IMR-90 (cell line): ENCODE results near the gene MAEL. TPM values are rescaled to one million over a fixed set of nuclear protein-coding genes. Genes with fewer than 3 reads are reported as not detected.

Experiments
- ATAC-seq: fragments of 200-7000 bp; cut with Tn5 transposase; 2 replicates; pipeline ENCODE4 v1.9.1; 2020; ENCODE audit warnings: low read depth, mild to moderate bottlenecking, moderate library complexity
- BruUV-seq: library from RNA; stranded (reverse); fragments of 400-500 nt; replicated peaks from 2 replicates; lab custom pipeline; 2021; lab: Mats Ljungman, UMichigan
- CTCF ChIA-PET: fragments of 300-600 bp; formaldehyde crosslinking; extraction: SDS; loops from one replicate; lab custom pipeline; 2021; ENCODE audit warnings: antibody characterized with exemption; lab: Yijun Ruan, JAX
- POLR2A ChIA-PET: fragments of 300-600 bp; sonication (Branson Sonifier 250); formaldehyde crosslinking; loops from one replicate; lab custom pipeline; 2022; ENCODE audit warnings: antibody characterized with exemption; ENCODE audit not compliant: unreplicated experiment; lab: Charles Lee
- DNase-seq: peaks from one replicate; pipeline ENCODE4 v3.0.0; 2013
- H2AFZ ChIP-seq: replicated peaks from 2 replicates; pipeline ENCODE3; 2013; ENCODE audit warnings: low read length, mild to moderate bottlenecking; ENCODE audit not compliant: poor library complexity
- H2AK5ac ChIP-seq: 2 replicates; pipeline ENCODE4 v1.6.1; 2013; ENCODE audit warnings: low read depth, low read length, inconsistent platforms
- H2AK9ac ChIP-seq: replicated peaks from 2 replicates; pipeline ENCODE3; 2013; ENCODE audit warnings: mild to moderate bottlenecking, low read depth, low read length, moderate library complexity; ENCODE audit not compliant: poor library complexity
- H2BK120ac ChIP-seq: 2 replicates; pipeline ENCODE4 v1.6.1; 2013; ENCODE audit warnings: low read depth, low read length, inconsistent platforms
- H2BK15ac ChIP-seq: 3 replicates; pipeline ENCODE4 v1.6.1; 2013; ENCODE audit warnings: low read depth, low read length, inconsistent platforms
- H2BK20ac ChIP-seq: 2 replicates; pipeline ENCODE4 v1.6.1; 2013; ENCODE audit warnings: low read depth, mild to moderate bottlenecking, inconsistent platforms, low read length, moderate library complexity
- H2BK5ac ChIP-seq: 2 replicates; pipeline ENCODE4 v1.6.1; 2013; ENCODE audit warnings: mild to moderate bottlenecking, low read depth, low read length, inconsistent platforms; ENCODE audit not compliant: poor library complexity, severe bottlenecking
- H3K14ac ChIP-seq: replicated peaks from 2 replicates; pipeline ENCODE4 v1.6.1; 2013; ENCODE audit warnings: low read depth, low read length, inconsistent platforms
- H3K18ac ChIP-seq: 2 replicates; pipeline ENCODE4 v1.6.1; 2013; ENCODE audit warnings: low read depth, low read length, control low read depth
- H3K23ac ChIP-seq: 2 replicates; pipeline ENCODE4 v1.6.1; 2013; ENCODE audit warnings: low read depth, low read length, inconsistent platforms
- H3K27ac ChIP-seq: 2 replicates; pipeline ENCODE4 v1.5.1; 2013; ENCODE audit warnings: mild to moderate bottlenecking, control low read depth, low read length; ENCODE audit not compliant: insufficient read depth
- H3K27me3 ChIP-seq: 2 replicates; pipeline ENCODE4 v1.6.1; 2013; ENCODE audit warnings: low read length; ENCODE audit not compliant: control insufficient read depth, insufficient read depth
- H3K36me3 ChIP-seq: 2 replicates; pipeline ENCODE4 v1.6.1; 2013; ENCODE audit warnings: low read length, mixed read lengths; ENCODE audit not compliant: control insufficient read depth, insufficient read depth
- H3K4ac ChIP-seq: 2 replicates; pipeline ENCODE4 v1.6.1; 2013; ENCODE audit warnings: low read depth, low read length, inconsistent platforms
- H3K4me1 ChIP-seq: 2 replicates; pipeline ENCODE4 v1.6.1; 2013; ENCODE audit warnings: low read length, mixed read lengths; ENCODE audit not compliant: control insufficient read depth, insufficient read depth
- H3K4me2 ChIP-seq: 2 replicates; pipeline ENCODE4 v1.6.1; 2013; ENCODE audit warnings: low read depth, mild to moderate bottlenecking, control low read depth, low read length, moderate library complexity
- H3K4me3 ChIP-seq: 2 replicates; pipeline ENCODE4 v1.5.1; 2013; ENCODE audit warnings: low read depth, mild to moderate bottlenecking, control low read depth, low read length, moderate library complexity; ENCODE audit not compliant: insufficient read depth
- H3K56ac ChIP-seq: 2 replicates; pipeline ENCODE4 v1.6.1; 2013; ENCODE audit warnings: low read length, inconsistent platforms; ENCODE audit not compliant: insufficient read depth; ENCODE audit errors: extremely low read depth
- H3K79me1 ChIP-seq, 2 experiments: 2 replicates each; pipeline ENCODE4 v1.6.1; 2013; ENCODE audit warnings: low read length in 2 of 2, inconsistent platforms in 1 of 2, low read depth in 1 of 2
- H3K9ac ChIP-seq: 2 replicates; pipeline ENCODE4 v1.6.1; 2013; ENCODE audit warnings: low read depth, low read length, control low read depth
- H3K9me1 ChIP-seq: 2 replicates; pipeline ENCODE4 v1.6.1; 2013; ENCODE audit warnings: low read length, inconsistent platforms; ENCODE audit not compliant: insufficient read depth
- H3K9me3 ChIP-seq: 2 replicates; pipeline ENCODE4 v1.6.1; 2013; ENCODE audit warnings: low read length; ENCODE audit not compliant: control insufficient read depth, insufficient read depth
- H4K20me1 ChIP-seq: 2 replicates; pipeline ENCODE4 v1.6.1; 2013; ENCODE audit warnings: low read length, inconsistent platforms; ENCODE audit not compliant: insufficient read depth
- H4K5ac ChIP-seq: 2 replicates; pipeline ENCODE4 v1.6.1; 2013; ENCODE audit warnings: mild to moderate bottlenecking, low read depth, low read length, control low read depth
- H4K8ac ChIP-seq, 2 experiments: 2 replicates each; pipeline ENCODE4 v1.6.1; 2013; ENCODE audit warnings: low read depth in 2 of 2, low read length in 2 of 2, control low read depth in 1 of 2, inconsistent platforms in 1 of 2
- H4K91ac ChIP-seq: 2 replicates; pipeline ENCODE4 v1.6.1; 2013; ENCODE audit warnings: low read depth, low read length, inconsistent platforms; ENCODE audit not compliant: insufficient read depth
- NFE2L2 ChIP-seq: fragments of 150-350 bp; IDR thresholded peaks from 2 replicates; pipeline ENCODE4 v1.6.1; 2016; ENCODE audit warnings: low read depth, mild to moderate bottlenecking, low read length
- RAD21 ChIP-seq: IDR thresholded peaks from 2 replicates; pipeline ENCODE4 v1.6.1; 2012; ENCODE audit warnings: low read length, improper control_type of control experiment
- SMC3 ChIP-seq: fragments of 150-350 bp; IDR thresholded peaks from 2 replicates; pipeline ENCODE4 v1.6.1; 2016; ENCODE audit warnings: low read depth, mild to moderate bottlenecking, antibody characterized with exemption, low read length, moderate library complexity
- WGBS, 2 experiments: methylation state at CpG; one replicate each; pipeline versions ENCODE4 v1.1.5 to v1.1.7; 2013; ENCODE audit warnings: missing lambda C conversion rate in 2 of 2; ENCODE audit not compliant: insufficient read length in 1 of 2; ENCODE audit errors: extremely low coverage in 2 of 2; 5-methylcytosine and 5-hydroxymethylcytosine counted together
- dilution Hi-C: fragments of 300-500 bp; cut with HindIII; formaldehyde crosslinking; loops from one replicate; pipeline ENCODE4 v1.14.3; 2018; ENCODE audit warnings: low sequenced_read_pairs; ENCODE audit not compliant: unreplicated experiment
- in situ Hi-C: fragments of 300-500 bp; cut with MboI; formaldehyde crosslinking; loops from 3 replicates; pipeline ENCODE4 v1.14.3; 2019; ENCODE audit warnings: low sequenced_read_pairs, inconsistent platforms, mixed read lengths
- intact Hi-C: fragments of 100-400 bp; cut with micrococcal nuclease; formaldehyde crosslinking; loops from 2 replicates; pipeline ENCODE4 v1.10.0; 2022
- polyA plus RNA-seq, 3 experiments: library from polyadenylated mRNA; depleted of rRNA; stranded (reverse); fragments of >200 nt; gene quantifications; 2 replicates each; pipeline ENCODE4 v1.2.3, GENCODE V29; 2012; ENCODE audit warnings: low replicate concordance in 1 of 3
- total RNA-seq: library from RNA; depleted of rRNA; stranded (reverse); fragments of >200 nt; gene quantifications from 2 replicates; pipeline ENCODE4 v1.2.3, GENCODE V29; 2012
- TF ChIP-seq, protein P1 (sequence below): fragments of 150-350 bp; IDR thresholded peaks from 2 replicates; pipeline ENCODE4 v1.6.1; 2017; ENCODE audit warnings: mild to moderate bottlenecking, antibody characterized with exemption, low read length, low read depth
- TF ChIP-seq, protein P2 (sequence below): conservative IDR thresholded peaks from 2 replicates; pipeline ENCODE4 v1.5.1; 2012; ENCODE audit warnings: mild to moderate bottlenecking, low read depth, low read length, improper control_type of control experiment

MAEL gene
- total and polyA plus RNA-seq, 2 of the 4 experiments (the other 2 are of a cell fraction): not detected

DNA sequence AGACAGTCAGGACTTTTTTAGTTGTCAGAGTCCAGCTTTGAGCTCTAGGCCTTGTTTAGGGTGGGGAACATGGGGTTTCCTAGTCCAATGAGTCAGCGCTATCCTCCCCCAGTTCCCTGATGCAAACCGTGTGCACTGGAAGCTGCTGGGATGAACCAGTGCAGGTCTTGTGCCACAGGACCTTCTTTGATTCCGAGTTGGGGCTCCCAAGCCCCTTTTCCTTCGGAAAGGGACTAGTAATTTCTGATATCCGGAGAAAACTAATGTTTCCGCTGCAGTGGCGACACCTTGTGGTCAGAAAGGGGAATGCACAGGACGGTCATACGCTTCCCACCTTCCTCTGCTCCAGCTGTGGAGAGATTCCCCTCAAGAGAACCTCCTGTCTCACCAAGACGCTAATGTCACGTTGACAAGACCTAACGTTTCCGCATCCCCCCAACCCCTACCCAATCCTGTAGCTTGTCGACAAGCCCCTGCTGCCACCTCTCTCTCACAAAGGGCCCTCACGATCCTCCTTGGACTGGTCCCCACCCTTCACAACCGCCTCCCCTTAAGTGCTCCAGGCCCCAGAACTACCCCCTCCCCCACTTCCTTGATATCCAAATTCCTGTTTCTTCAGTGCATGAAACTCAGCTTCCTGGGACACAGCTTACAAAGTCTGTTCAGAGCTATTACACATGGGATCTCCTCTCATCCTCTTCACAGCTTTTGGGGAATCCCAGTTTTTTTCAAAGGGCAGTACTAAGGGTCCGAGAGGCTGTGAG is 70.1 kb downstream of the MAEL start:
- H3K27me3 ChIP-seq: no peaks in the 10 kb centered on the region
- dilution Hi-C loops: no loop called here
- no peak overlapping the region for H2BK5ac ChIP-seq
- H3K9ac ChIP-seq: no peak overlapping the region
- no peaks in the 10 kb centered on the region for H3K4me1 ChIP-seq
- H3K18ac ChIP-seq: no peak overlapping the region
- H3K23ac ChIP-seq: no peak overlapping the region
- no peak overlapping the region for H2AK9ac ChIP-seq
- peaks cover 6% of the 10 kb centered on the region; the same call in 1 of the 2 replicates for H3K9me1 ChIP-seq
- no peaks in the 10 kb centered on the region for H4K20me1 ChIP-seq
- H2AK5ac ChIP-seq: no peak overlapping the region
- no peaks in the 10 kb centered on the region for H3K9me3 ChIP-seq
- no peak overlapping the region for H3K4me3 ChIP-seq
- no peak overlapping the region for H3K14ac ChIP-seq
- peak overlapping the region in 1 of 2 experiments; percentile 41; a peak in 1 of 4 replicates for H4K8ac ChIP-seq
- no peaks in the 10 kb centered on the region for H3K36me3 ChIP-seq
- in situ Hi-C loops: loop anchor here (10.0 kb wide), 2 partner anchors 144 to 584 kb away; no protein-coding TSS in a partner anchor
- peak overlapping the region; percentile 82 for H2AFZ ChIP-seq
- no peak overlapping the region for H2BK15ac ChIP-seq
- peak; percentile 45 for DNase-seq
- WGBS, 2 experiments: 7% methylated on average over 13 of the region's 17 CpGs; no CpG with 5 or more reads in 1 of the 2 experiments
- no peak overlapping the region for H4K91ac ChIP-seq
- H4K5ac ChIP-seq: no peak overlapping the region
- no peak overlapping the region for H3K56ac ChIP-seq
- H2BK20ac ChIP-seq: no peak overlapping the region
- intact Hi-C loops: loop anchor here (1.0 to 5.0 kb wide), 5 partner anchors 149 to 1134 kb away; no protein-coding TSS in a partner anchor
- TF ChIP-seq, protein P1, sequence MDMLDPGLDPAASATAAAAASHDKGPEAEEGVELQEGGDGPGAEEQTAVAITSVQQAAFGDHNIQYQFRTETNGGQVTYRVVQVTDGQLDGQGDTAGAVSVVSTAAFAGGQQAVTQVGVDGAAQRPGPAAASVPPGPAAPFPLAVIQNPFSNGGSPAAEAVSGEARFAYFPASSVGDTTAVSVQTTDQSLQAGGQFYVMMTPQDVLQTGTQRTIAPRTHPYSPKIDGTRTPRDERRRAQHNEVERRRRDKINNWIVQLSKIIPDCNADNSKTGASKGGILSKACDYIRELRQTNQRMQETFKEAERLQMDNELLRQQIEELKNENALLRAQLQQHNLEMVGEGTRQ: no peak
- 0 out of 2 replicates have a peak, but pooled peaks have one; percentile 14 for TF ChIP-seq NFE2L2
- TF ChIP-seq, protein P2, sequence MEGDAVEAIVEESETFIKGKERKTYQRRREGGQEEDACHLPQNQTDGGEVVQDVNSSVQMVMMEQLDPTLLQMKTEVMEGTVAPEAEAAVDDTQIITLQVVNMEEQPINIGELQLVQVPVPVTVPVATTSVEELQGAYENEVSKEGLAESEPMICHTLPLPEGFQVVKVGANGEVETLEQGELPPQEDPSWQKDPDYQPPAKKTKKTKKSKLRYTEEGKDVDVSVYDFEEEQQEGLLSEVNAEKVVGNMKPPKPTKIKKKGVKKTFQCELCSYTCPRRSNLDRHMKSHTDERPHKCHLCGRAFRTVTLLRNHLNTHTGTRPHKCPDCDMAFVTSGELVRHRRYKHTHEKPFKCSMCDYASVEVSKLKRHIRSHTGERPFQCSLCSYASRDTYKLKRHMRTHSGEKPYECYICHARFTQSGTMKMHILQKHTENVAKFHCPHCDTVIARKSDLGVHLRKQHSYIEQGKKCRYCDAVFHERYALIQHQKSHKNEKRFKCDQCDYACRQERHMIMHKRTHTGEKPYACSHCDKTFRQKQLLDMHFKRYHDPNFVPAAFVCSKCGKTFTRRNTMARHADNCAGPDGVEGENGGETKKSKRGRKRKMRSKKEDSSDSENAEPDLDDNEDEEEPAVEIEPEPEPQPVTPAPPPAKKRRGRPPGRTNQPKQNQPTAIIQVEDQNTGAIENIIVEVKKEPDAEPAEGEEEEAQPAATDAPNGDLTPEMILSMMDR: peak; percentile 90
- TF ChIP-seq SMC3: peak; percentile 81
- peak; percentile 76 for TF ChIP-seq RAD21
- no peaks in the 10 kb centered on the region for H3K79me1 ChIP-seq
- H3K4ac ChIP-seq: no peak overlapping the region
- peak; percentile 92 for ATAC-seq
- peak overlapping the region; percentile 43; the same call in 1 of the 2 replicates for H3K4me2 ChIP-seq
- no TSS peak for BruUV-seq
- ChIA-PET CTCF (interaction anchor here (0.6 to 4.8 kb wide), 18 partner anchors 10 to 1135 kb away, joined by 3 to 41 read pairs (median 3); partner anchors contain the start of genes CREG1 and TADA1), POLR2A (no interaction called here)
- H3K27ac ChIP-seq: no peak overlapping the region
- H2BK120ac ChIP-seq: no peak overlapping the region
